Ishikawa (cell line): Measurements from ENCODE around the gene INPPL1.

Experiments
- CEBPB ChIP-seq: IDR thresholded peaks from 2 replicates; pipeline ENCODE4 v1.6.1; 2012
- CREB1 ChIP-seq: IDR thresholded peaks from 2 replicates; pipeline ENCODE4 v1.6.1; 2012; ENCODE audit warnings: low read depth
- EGR1 ChIP-seq: IDR thresholded peaks from 2 replicates; pipeline ENCODE4 v1.6.1; 2012
- EP300 ChIP-seq: IDR thresholded peaks from 2 replicates; pipeline ENCODE4 v1.6.1; 2012; ENCODE audit warnings: borderline replicate concordance
- FOXM1 ChIP-seq: IDR thresholded peaks from 2 replicates; pipeline ENCODE4 v1.6.1; 2012; ENCODE audit warnings: low read depth, borderline replicate concordance
- MAX ChIP-seq: IDR thresholded peaks from 2 replicates; pipeline ENCODE4 v1.6.1; 2012
- NFIC ChIP-seq: IDR thresholded peaks from 2 replicates; pipeline ENCODE4 v1.6.1; 2012
- RAD21 ChIP-seq: IDR thresholded peaks from 2 replicates; pipeline ENCODE4 v1.6.1; 2012; ENCODE audit warnings: low read depth
- TAF1 ChIP-seq: IDR thresholded peaks from 2 replicates; pipeline ENCODE4 v1.6.1; 2012; ENCODE audit warnings: low read depth, mild to moderate bottlenecking
- TCF12 ChIP-seq: IDR thresholded peaks from 2 replicates; pipeline ENCODE4 v1.6.1; 2012; ENCODE audit warnings: low read depth
- TEAD4 ChIP-seq: IDR thresholded peaks from 2 replicates; pipeline ENCODE4 v1.6.1; 2012
- USF1 ChIP-seq: IDR thresholded peaks from 2 replicates; pipeline ENCODE4 v1.6.1; 2012
- YY1 ChIP-seq: IDR thresholded peaks from 2 replicates; pipeline ENCODE4 v1.6.1; 2012; ENCODE audit warnings: low read depth
- ZBTB7A ChIP-seq: IDR thresholded peaks from 2 replicates; pipeline ENCODE4 v1.6.1; 2012; ENCODE audit warnings: low read depth
- TF ChIP-seq, protein P1 (sequence below): IDR thresholded peaks from 2 replicates; pipeline ENCODE4 v1.6.1; 2012; ENCODE audit warnings: low read depth, mild to moderate bottlenecking

INPPL1 gene

DNA sequence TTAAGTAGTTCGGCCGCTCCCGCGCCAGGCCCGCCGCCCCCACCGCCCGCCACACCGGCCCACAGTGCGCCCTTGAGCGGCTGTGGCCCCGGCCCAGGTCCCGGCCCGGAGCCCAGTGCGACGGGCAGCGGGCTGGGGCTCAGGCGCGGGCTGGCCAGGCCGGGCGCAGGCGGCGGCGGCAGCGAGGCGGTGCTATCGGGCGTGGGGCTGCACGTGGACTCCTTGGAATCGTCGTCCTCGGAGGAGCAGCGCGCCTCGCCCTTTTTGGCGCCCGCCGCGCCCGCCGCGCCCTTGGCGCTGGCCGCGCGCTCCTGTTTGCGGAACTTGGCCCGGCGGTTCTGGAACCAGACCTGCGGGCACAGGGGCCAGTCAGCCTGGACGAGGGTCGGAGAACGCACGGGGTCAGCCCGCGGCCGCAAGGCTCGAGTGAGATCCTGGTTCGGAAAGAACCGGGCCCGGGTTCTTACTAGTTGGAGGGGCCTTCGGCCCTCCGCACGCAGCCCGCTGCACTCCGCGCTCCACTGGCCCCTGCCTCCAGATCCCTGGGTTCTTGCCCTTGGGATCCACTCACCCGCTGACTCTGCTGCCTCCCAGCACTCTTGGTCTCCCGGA is 15.4 kb downstream of the INPPL1 start:
- TF ChIP-seq NFIC (no peak), TEAD4 (no peak), CEBPB (no peak), TCF12 (no peak), MAX (no peak), ZBTB7A (no peak), USF1 (no peak), EGR1 (no peak), RAD21 (no peak), FOXM1 (no peak), CREB1 (no peak), YY1 (no peak), TAF1 (no peak), EP300 (no peak)
- TF ChIP-seq, protein P1, sequence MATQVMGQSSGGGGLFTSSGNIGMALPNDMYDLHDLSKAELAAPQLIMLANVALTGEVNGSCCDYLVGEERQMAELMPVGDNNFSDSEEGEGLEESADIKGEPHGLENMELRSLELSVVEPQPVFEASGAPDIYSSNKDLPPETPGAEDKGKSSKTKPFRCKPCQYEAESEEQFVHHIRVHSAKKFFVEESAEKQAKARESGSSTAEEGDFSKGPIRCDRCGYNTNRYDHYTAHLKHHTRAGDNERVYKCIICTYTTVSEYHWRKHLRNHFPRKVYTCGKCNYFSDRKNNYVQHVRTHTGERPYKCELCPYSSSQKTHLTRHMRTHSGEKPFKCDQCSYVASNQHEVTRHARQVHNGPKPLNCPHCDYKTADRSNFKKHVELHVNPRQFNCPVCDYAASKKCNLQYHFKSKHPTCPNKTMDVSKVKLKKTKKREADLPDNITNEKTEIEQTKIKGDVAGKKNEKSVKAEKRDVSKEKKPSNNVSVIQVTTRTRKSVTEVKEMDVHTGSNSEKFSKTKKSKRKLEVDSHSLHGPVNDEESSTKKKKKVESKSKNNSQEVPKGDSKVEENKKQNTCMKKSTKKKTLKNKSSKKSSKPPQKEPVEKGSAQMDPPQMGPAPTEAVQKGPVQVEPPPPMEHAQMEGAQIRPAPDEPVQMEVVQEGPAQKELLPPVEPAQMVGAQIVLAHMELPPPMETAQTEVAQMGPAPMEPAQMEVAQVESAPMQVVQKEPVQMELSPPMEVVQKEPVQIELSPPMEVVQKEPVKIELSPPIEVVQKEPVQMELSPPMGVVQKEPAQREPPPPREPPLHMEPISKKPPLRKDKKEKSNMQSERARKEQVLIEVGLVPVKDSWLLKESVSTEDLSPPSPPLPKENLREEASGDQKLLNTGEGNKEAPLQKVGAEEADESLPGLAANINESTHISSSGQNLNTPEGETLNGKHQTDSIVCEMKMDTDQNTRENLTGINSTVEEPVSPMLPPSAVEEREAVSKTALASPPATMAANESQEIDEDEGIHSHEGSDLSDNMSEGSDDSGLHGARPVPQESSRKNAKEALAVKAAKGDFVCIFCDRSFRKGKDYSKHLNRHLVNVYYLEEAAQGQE = no peak

DNA sequence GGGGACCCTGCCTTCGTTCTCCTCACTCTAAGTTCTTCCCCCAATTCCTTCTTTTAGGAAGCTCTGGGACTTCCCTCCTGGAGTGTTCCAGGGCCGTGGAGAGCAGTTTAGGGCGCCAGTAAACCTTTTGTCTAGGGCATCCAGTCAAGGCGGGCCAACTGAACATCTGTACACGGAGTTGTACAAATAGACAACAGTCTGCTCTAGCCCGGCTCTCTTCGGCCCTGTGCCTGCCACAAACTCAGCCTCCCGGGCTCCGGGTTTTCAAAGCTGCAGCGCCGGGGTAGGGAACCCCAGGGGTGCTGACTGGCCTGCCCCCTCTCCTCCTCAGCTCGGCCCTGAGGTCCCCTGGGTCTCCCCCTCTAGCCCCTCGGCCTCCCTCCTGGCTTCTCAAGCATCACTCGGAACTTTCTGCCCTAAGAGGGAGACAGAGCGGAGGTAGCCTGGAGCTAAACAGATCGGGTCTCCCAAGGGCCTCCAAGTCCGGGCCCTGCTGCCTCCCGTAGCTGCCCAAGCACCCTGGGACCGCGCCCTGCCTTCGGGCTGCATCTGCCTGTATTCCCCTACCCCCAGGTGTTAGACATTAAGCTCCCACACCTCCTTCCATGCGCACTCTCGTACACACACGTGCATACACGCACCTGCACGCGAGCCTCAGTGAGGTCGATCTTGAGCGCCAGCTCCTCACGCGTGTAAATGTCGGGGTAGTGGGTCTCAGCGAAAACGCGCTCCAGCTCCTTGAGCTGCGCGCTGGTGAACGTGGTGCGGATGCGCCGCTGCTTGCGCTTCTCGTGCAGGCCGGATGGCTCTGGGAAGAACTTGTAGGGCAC is 16.1 kb downstream of the INPPL1 start:
- no peak for TF ChIP-seq TEAD4
- TF ChIP-seq CEBPB = no peak
- no peak for TF ChIP-seq TCF12
- no peak for TF ChIP-seq MAX
- TF ChIP-seq, protein P1 = no peak
- no peak for TF ChIP-seq ZBTB7A
- no peak for TF ChIP-seq USF1

- TF ChIP-seq NFIC (no peak), EGR1 (no peak), TCF12 (no peak), TEAD4 (no peak)
Observed at GRCh38 chr11:72241291-72241781, 16.8 kb downstream of the INPPL1 start.

DNA sequence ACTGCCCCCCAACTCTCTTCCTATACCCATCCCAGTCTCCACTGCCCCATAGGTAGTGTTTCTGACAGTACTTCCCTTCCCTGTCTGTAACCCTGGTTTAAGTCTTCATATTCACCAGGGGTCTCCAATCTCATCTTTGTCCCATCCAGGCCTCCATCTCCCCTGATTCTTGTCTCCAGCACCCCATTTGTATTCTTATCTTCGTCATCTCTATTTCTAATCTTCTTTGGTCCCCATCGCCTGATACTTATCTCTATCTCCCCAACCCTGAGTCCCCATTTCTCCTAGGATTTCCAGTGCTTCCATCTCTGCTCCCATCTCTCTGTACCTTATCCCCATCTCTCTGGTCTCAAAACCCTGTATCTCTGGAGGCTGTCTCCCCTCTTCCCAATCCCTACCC is 17.6 kb downstream of the INPPL1 start:
- TF ChIP-seq TCF12 (no peak), TEAD4 (no peak)

DNA sequence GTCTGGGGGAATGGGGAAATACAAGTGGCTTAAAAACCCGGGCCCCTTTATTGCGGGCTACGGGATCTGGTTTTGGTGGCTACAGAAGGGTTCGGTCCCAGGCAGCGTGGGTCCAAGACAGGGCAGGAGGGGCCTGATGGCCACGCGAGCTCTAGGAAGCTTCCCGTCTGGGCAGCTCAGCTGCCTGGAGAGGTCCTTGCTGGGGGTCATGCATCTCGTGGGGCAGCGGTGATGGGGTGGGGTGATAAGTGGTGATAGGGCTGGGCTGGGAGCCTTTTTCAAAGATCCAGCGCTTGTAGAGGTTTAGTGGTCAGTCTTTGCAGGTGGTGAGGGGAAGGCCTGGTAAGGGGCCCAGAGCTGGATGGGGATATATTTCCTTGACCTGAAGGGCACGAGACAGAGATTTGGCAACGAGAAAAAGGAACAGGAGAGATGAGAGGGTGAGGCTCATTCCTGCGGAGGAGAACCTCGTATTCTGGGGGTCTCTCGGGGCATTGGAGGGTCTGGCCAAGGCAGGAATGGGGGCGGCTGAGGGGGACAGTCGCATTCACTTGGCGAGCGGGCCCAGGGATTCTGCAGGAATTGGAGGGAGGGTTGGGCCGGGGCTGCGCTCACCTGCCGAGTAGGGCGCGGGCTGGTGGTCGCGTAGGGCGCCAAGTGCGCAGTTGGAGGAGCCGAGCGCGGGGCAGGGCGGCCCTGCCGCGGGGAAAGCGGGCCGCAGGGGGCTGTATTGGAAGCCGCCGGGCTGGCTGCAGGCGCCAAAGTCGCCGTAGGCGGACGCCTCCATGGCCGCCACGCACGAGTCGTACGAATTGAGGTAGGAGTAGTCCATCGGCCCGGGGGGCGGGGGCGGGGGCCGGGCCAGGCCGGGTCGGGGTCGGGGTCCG is 18.8 kb downstream of the INPPL1 start:
- TF ChIP-seq CEBPB (no peak), NFIC (no peak), EGR1 (no peak), TCF12 (no peak), FOXM1 (no peak), TEAD4 (no peak), YY1 (no peak), MAX (no peak), EP300 (no peak), ZBTB7A (no peak), USF1 (no peak), CREB1 (no peak)
- TF ChIP-seq, protein P1 = no peak
